HT-29 (cell line): ENCODE measurements around the gene PLXNB3. TPM values are rescaled to one million over a fixed set of nuclear protein-coding genes. Genes with fewer than 3 reads are reported as not detected.

Experiments
- DNase-seq: peaks from one replicate; pipeline ENCODE4 v3.0.0-alpha.2; 2015; ENCODE audit warnings: low spot score
- total RNA-seq: library from RNA; depleted of rRNA; stranded (reverse); fragments of >200 nt; shearing (Covaris generic); gene quantifications from 2 replicates; pipeline ENCODE4 v1.2.3, GENCODE V29; 2014

PLXNB3 gene
- total RNA-seq, 1 experiment from 2014 or later: 10.3 TPM

- no peak for DNase-seq
Observed at GRCh38 chrX:153773741-153774575, 9.9 kb downstream of the PLXNB3 start.

- no peak for DNase-seq
Observed at GRCh38 chrX:153774576-153775292, 10.7 kb downstream of the PLXNB3 start.

DNA sequence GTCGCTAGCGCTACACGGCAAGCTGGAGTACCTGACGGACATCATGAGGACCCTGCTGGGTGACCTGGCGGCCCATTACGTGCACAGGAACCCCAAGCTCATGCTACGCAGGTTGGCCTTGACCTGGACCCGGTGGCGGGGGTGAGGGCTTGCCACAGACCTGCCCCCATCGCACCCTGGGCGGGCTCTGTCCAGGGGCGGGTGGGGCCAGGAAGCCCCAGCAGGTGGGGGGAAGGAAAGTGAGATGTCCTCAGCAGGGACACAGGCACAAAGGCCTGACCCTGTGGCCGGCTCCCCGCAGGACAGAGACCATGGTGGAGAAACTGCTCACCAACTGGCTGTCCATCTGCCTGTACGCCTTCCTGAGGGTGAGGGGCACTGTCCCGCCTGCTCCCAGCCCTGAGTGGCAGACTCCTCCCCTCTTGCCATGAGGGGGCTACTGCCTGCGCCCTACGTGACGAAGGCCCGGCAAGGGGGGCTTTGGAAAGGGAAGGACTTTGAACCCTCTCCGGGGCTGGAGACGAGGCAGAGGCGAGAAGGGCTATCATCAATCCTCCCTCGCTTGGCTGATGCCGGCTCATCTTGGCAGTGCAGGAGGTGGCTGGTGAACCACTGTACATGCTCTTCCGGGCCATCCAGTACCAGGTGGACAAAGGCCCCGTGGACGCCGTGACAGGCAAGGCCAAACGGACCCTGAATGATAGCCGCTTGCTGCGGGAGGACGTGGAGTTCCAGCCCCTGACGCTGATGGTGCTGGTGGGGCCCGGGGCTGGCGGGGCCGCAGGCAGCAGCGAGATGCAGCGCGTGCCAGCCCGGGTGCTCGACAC, 11.5 kb downstream of the PLXNB3 start:
- DNase-seq: no peak

GRCh38 chrX:153776120-153776599, 12.1 kb downstream of the PLXNB3 start:
- DNase-seq: no peak

DNA sequence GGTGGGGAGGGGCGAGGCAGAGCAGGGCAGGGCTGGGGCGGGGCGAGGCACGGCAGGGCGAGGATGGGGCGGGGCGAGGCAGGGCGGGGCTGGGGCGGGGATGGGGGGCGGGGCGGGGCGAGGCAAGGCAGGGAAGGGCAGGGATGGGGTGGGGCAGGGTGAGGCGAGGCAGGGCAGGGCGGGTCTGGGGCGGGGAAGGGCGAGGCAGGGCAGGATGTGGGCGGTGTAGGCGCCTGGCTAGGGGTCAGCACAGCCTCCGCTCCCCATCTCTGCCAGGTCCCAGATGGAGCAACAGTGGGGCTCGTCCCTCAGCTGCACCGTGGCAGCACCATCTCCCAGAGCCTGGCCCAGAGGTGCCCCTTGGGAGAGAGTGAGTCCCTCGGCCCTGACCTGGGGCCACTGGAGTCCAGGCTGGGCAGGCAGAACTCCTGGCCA, 12.6 kb downstream of the PLXNB3 start:
- DNase-seq: no peak

DNA sequence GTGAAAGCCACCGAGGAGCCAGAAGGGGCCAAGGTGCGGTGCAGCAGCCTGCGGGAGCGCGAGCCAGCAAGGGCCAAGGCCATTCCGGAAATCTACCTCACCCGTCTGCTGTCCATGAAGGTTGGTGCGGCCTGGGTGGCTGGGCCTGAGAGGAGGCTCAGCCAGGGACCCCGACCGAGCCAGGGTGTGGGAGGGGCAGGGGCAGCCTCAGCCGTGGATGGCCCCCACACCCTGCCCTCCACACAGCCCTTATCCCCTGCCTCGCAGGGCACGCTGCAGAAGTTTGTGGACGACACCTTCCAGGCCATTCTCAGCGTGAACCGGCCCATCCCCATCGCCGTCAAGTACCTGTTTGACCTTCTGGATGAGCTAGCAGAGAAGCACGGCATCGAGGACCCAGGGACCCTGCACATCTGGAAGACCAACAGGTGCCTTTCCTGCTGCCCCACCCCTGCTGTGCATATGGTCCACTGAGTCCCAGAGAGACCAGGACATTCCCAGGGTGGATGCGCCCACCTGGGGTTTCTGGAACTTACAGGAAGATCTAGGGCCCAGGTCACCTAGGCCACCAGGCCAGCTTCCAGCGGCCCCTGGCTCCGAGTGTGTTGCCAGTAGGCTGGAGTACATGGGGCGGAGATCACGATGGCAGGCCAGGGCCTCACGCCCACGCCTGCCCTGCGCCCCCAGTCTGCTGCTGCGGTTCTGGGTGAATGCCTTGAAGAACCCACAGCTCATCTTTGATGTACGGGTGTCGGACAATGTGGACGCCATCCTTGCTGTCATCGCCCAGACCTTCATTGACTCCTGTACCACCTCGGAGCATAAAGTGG, 13.4 kb downstream of the PLXNB3 start:
- DNase-seq: no peak

- no peak for DNase-seq
Observed at GRCh38 chrX:153778181-153778580, 14.1 kb downstream of the PLXNB3 start.

DNA sequence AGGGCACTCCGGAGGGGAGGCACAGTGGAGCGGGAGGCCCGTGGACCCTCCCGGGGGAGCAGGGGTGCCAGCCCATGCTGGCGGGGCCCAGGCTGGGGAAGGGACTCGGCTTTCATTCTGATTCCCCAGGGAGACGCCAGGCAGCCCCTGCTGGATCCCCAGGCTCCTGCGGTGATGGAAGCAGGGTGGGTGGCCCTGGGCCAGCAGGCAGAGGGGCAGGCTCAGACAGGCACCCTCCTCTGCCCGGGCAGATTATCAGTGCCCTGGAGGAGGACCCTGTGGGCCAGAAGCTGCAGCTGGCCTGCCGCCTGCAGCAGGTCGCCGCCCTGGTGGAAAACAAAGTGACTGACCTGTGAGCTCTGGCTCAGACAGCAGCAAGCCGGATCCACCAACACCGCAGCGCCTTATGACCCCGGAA, 14.6 kb downstream of the PLXNB3 start:
- no peak for DNase-seq

GRCh38 chrX:153779891-153780677, 16.0 kb downstream of the PLXNB3 start:
- no peak for DNase-seq

GRCh38 chrX:153780678-153781427, 16.8 kb downstream of the PLXNB3 start, which contains the start of gene SRPK3:
Gene SRPK3 (plus strand): TSS chrX:153781041. CDS start chrX:153781087, 46 bp downstream.
- no peak for DNase-seq

- peak; percentile 36 for DNase-seq
Observed at GRCh38 chrX:153781428-153782047, 17.5 kb downstream of the PLXNB3 start.

DNA sequence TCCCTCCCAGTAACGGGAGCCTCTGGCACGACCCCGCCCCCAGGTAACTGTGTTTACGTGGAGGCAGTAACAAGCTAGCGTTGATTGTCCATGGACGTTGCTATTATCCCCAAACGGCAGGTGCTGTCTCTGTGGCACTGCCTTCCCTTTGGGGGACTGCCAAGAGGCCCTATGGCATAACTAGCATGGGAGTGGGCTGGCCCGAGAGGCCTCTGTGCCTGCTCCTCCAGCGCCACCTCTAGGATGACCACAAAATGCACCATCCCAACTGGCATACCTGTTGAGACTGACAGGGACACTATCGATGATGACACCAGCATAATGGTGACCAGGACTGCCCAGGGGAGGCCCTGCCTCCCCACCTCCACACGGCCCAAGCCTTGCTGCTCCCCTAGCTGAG, 18.3 kb downstream of the PLXNB3 start:
- peak; percentile 54 for DNase-seq

DNA sequence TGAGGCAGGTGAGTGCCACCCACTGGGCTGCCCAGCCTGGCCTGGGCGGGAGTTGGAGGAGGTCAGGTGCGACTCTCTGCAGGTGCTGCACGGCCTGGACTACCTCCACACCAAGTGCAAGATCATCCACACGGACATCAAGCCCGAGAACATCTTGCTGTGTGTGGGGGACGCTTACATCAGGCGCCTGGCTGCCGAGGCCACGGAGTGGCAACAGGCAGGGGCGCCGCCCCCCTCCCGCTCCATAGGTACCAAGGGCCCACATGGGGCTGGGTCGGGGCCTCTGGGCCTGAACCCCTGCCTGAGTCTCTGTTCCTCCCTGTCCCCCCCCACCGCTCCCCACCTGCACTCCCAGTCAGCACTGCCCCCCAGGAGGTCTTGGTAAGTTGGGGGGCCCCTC, 18.8 kb downstream of the PLXNB3 start:
- no peak for DNase-seq

DNA sequence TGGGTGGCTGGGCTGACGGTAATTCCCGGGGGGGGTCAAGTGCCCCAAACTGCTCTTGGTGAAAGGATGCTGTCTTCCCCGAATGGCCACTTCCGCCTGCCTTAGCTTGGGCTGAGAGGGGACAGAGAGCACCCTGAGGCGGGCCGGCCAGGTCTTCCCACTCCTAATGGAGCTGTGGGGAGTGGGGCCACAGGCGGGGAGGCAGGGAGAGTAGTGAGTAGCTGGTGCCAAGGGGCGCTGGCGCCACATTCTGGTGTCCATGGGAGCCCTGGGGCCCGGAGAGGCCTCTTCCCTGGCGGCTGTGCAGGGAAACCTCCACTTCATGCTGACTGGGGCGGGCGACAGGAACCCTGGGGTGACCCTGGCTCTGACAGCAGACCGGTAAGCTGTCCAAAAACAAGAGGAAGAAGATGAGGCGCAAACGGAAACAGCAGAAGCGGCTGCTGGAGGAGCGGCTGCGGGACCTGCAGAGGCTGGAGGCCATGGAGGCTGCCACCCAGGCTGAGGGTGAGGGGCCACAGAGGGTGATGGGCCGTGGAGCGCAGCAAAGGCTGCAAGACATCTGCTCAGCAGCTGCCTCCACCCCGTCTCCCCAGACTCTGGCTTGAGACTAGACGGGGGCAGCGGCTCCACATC, 19.4 kb downstream of the PLXNB3 start:
- no peak for DNase-seq

GRCh38 chrX:153784325-153784967, 20.4 kb downstream of the PLXNB3 start:
- no peak for DNase-seq

- no peak for DNase-seq
Observed at GRCh38 chrX:153786669-153787068, 22.6 kb downstream of the PLXNB3 start.

DNA sequence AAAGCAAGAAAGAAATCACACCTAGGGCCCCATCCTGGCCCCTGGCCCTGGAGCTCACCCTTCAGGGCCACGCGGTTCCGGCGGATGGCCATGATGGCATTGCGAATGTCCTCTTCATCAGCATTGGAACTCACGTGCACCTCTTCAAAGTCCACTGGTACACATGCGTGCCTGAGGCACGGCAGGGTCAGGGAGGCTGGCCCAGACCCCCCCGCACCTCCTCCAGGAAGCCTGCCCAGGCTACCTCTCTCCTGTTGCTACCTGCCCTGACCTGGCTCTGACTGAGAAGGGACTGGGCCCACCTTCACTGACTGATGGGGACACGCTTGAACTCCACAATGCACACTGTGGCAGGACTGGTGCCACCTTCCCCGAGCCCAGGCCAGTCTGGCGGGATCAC, 25.6 kb downstream of the PLXNB3 start:
- DNase-seq: no peak
